Measurements from ENCODE around the gene PCDHGA2.
"Not testable (repeated sequence)": the region's sequence is repeated elsewhere in the genome, so short reads cannot be mapped to it uniquely, and the experiment has no call there.

PCDHGA2 gene
- 0.06 to 0.17 reads per million in 2 experiments for total RNA-seq

GRCh38 chr5:141338538-141339306 is at the start of gene PCDHGA2:
PCDHGA2 (plus strand) TSS chr5:141338760.
- DNase-seq (ENCODE audit: low read depth) = no peak

- DNase-seq (ENCODE audit: low read depth) = no peak
Measured at GRCh38 chr5:141298376-141298775, 40.2 kb upstream of the PCDHGA2 start.

GRCh38 chr5:141303756-141304155 is 34.8 kb upstream of the PCDHGA2 start, which contains the start of gene SLC25A2:
SLC25A2 (minus strand) TSS chr5:141304049; CDS start chr5:141303865, 184 bp downstream.
- no peak for DNase-seq (ENCODE audit: low read depth)

GRCh38 chr5:141306630-141307029 is 31.9 kb upstream of the PCDHGA2 start:
- DNase-seq (ENCODE audit: low read depth) = no peak

- no peak for DNase-seq (ENCODE audit: low read depth)
Measured at GRCh38 chr5:141313711-141314110, 24.8 kb upstream of the PCDHGA2 start.

GRCh38 chr5:141316963-141317362 is 21.6 kb upstream of the PCDHGA2 start:
- not testable (repeated sequence) for DNase-seq (ENCODE audit: low read depth)

- DNase-seq (ENCODE audit: low read depth) = no peak
Measured at GRCh38 chr5:141319202-141319601, 19.4 kb upstream of the PCDHGA2 start.

- no peak for DNase-seq (ENCODE audit: low read depth)
Measured at GRCh38 chr5:141319699-141320098, 18.9 kb upstream of the PCDHGA2 start.

GRCh38 chr5:141320225-141321169 is 18.1 kb upstream of the PCDHGA2 start, which contains the start of gene TAF7:
TAF7 (minus strand) TSS chr5:141320784; CDS start chr5:141320044, 740 bp downstream.
- DNase-seq (ENCODE audit: low read depth) = peak; percentile 86

- no peak for DNase-seq (ENCODE audit: low read depth)
Measured at GRCh38 chr5:141322261-141322660, 16.3 kb upstream of the PCDHGA2 start.

- peak; percentile 50 for DNase-seq (ENCODE audit: low read depth)
Measured at GRCh38 chr5:141326088-141326854, 12.3 kb upstream of the PCDHGA2 start.

- no peak for DNase-seq (ENCODE audit: low read depth)
Measured at GRCh38 chr5:141328231-141328630, 10.3 kb upstream of the PCDHGA2 start.

GRCh38 chr5:141330299-141331080 is 8.1 kb upstream of the PCDHGA2 start, which contains the start of gene PCDHGA1:
PCDHGA1 (plus strand) TSS chr5:141330514.
- DNase-seq (ENCODE audit: low read depth) = no peak

GRCh38 chr5:141332571-141332970 is 6.0 kb upstream of the PCDHGA2 start:
- not testable (repeated sequence) for DNase-seq (ENCODE audit: low read depth)

- not testable (repeated sequence) for DNase-seq (ENCODE audit: low read depth)
Measured at GRCh38 chr5:141340781-141341354, 2.3 kb downstream of the PCDHGA2 start.

- DNase-seq (ENCODE audit: low read depth) = no peak
Measured at GRCh38 chr5:141342773-141343172, 4.2 kb downstream of the PCDHGA2 start.

GRCh38 chr5:141343242-141343952 is 4.8 kb downstream of the PCDHGA2 start, which contains the start of gene PCDHGA3:
PCDHGA3 (plus strand) TSS chr5:141343829; CDS start chr5:141344034, 205 bp downstream.
- no peak for DNase-seq (ENCODE audit: low read depth)

- no peak for DNase-seq (ENCODE audit: low read depth)
Measured at GRCh38 chr5:141343953-141344463, 5.4 kb downstream of the PCDHGA2 start.

- no peak for DNase-seq (ENCODE audit: low read depth)
Measured at GRCh38 chr5:141345327-141345726, 6.8 kb downstream of the PCDHGA2 start.
